K562 (cell line): ENCODE data around the gene C5orf22. TPM values are rescaled to one million over a fixed set of nuclear protein-coding genes. Genes with fewer than 3 reads are reported as not detected.

Experiments used
- ATAC-seq: fragments of 200-7000 bp; cut with Tn5 transposase; 3 replicates; pipeline ENCODE4 v1.9.1; 2020; ENCODE audit warnings: moderate library complexity
- BruUV-seq: library from RNA; stranded (reverse); fragments of 400-500 nt; replicated peaks from 2 replicates; lab custom pipeline; 2021; lab: Mats Ljungman, UMichigan
- CTCF ChIA-PET: fragments of 300-600 bp; formaldehyde crosslinking; extraction: SDS; loops from one replicate; lab custom pipeline; 2021; ENCODE audit warnings: low intra/inter-chr PET ratio; lab: Yijun Ruan, JAX
- POLR2A ChIA-PET: fragments of 300-600, 350-650 bp; sonication (Branson Sonifier 250); formaldehyde crosslinking; extraction: SDS; loops from one replicate; lab custom pipeline; 2021; ENCODE audit warnings: antibody characterized with exemption, inconsistent platforms; lab: Yijun Ruan, JAX
- DNase-seq, 4 experiments: peaks; one replicate each; pipeline versions ENCODE4 v3.0.0 to v3.0.0-alpha.2; 2011 to 2018; ENCODE audit warnings: low spot score in 3 of 4, mixed read lengths in 3 of 4; ENCODE audit errors: extremely low read depth in 1 of 4
- FAIRE-seq: peaks from 2 replicates; lab custom pipeline; 2011; peaks lifted over from hg19 to GRCh38; lab: Jason Lieb, UNC
- H2AFZ ChIP-seq: 2 replicates; pipeline ENCODE4 v1.6.0; 2011; ENCODE audit warnings: low read depth, low read length, control low read depth, inconsistent platforms
- H3K27ac ChIP-seq: fragments of 200-600 bp; 3 replicates; pipeline ENCODE4 v1.8.0; 2011; ENCODE audit warnings: low read depth, mild to moderate bottlenecking, control low read depth, inconsistent platforms, low read length, moderate library complexity, mixed read lengths; ENCODE audit errors: extremely low read depth
- H3K27me3 ChIP-seq, 2 experiments: fragments of 300-600 bp in 1 of 2; 2 replicates in 1 of 2; 3 replicates in 1 of 2; pipeline versions ENCODE4 v1.6.0 to v1.8.0; 2011; ENCODE audit warnings: inconsistent platforms in 2 of 2, low read length in 2 of 2, mild to moderate bottlenecking in 1 of 2, mixed read lengths in 1 of 2, moderate library complexity in 1 of 2; ENCODE audit not compliant: control insufficient read depth in 2 of 2, insufficient read depth in 2 of 2
- H3K36me3 ChIP-seq: fragments of 300-600 bp; 3 replicates; pipeline ENCODE4 v1.8.0; 2011; ENCODE audit warnings: mild to moderate bottlenecking, low read length, inconsistent platforms; ENCODE audit not compliant: control insufficient read depth, insufficient read depth
- H3K4me1 ChIP-seq, 2 experiments: fragments of 200-600 bp in 1 of 2; replicated peaks in 1 of 2; 2 replicates in 1 of 2; 3 replicates in 1 of 2; pipeline versions ENCODE4 v1.5.1 to v1.8.0; 2011; ENCODE audit warnings: inconsistent platforms in 2 of 2, low read length in 2 of 2, mild to moderate bottlenecking in 1 of 2, mixed read lengths in 1 of 2, moderate library complexity in 1 of 2; ENCODE audit not compliant: control insufficient read depth in 2 of 2, insufficient read depth in 2 of 2
- H3K4me2 ChIP-seq: 2 replicates; pipeline ENCODE4 v1.6.1; 2011; ENCODE audit warnings: low read length, control low read depth, inconsistent platforms, mixed read lengths; ENCODE audit not compliant: insufficient read depth
- H3K4me3 ChIP-seq: fragments of 200-600 bp; sonication (generic), shearing (Covaris generic); 2 replicates; pipeline ENCODE4 v1.5.1; 2016; ENCODE audit warnings: control low read depth, inconsistent platforms
- H3K79me2 ChIP-seq: fragments of 200-600 bp; 3 replicates; pipeline ENCODE4 v1.8.0; 2011; ENCODE audit warnings: low read length, inconsistent platforms; ENCODE audit not compliant: control insufficient read depth, insufficient read depth
- H3K9ac ChIP-seq, 2 experiments: 2 replicates each; pipeline versions ENCODE4 v1.6.0 to v1.6.1; 2011; ENCODE audit warnings: low read depth in 2 of 2, low read length in 2 of 2, control low read depth in 1 of 2, inconsistent platforms in 1 of 2, mild to moderate bottlenecking in 1 of 2, mixed read lengths in 1 of 2; ENCODE audit not compliant: insufficient read depth in 1 of 2
- H3K9me1 ChIP-seq: one replicate; pipeline ENCODE4 v1.6.0; 2011; ENCODE audit warnings: inconsistent platforms, mild to moderate bottlenecking, low read length, moderate library complexity; ENCODE audit not compliant: control insufficient read depth, insufficient read depth
- H3K9me3 ChIP-seq: replicated peaks from 2 replicates; pipeline ENCODE4 v1.5.1; 2011; ENCODE audit warnings: low read depth, low read length, inconsistent platforms; ENCODE audit not compliant: control insufficient read depth, insufficient read depth
- H4K20me1 ChIP-seq: replicated peaks from 2 replicates; pipeline ENCODE4 v1.6.1; 2011; ENCODE audit warnings: low read length, inconsistent platforms, mixed read lengths; ENCODE audit not compliant: control insufficient read depth, insufficient read depth
- ATF7 ChIP-seq: fragments of 450-650 bp; IDR thresholded peaks from 2 replicates; pipeline ENCODE4 v1.7.1; 2014; ENCODE audit warnings: mild to moderate bottlenecking, moderate library complexity
- CBX1 ChIP-seq: sonication (generic); IDR thresholded peaks from 2 replicates; pipeline ENCODE4 v1.6.1; 2016; ENCODE audit warnings: antibody characterized with exemption, low read depth, mild to moderate bottlenecking
- HMG20B ChIP-seq: fragments of 250-450 bp; sonication (Bioruptor Pico); IDR thresholded peaks from 2 replicates; pipeline ENCODE4 v1.5.0; 2021; ENCODE audit warnings: mild to moderate bottlenecking
- IFI16 ChIP-seq: fragments of 250-450 bp; sonication (Bioruptor Pico); IDR thresholded peaks from 2 replicates; pipeline ENCODE4 v2.1.2; 2022; ENCODE audit warnings: mild to moderate bottlenecking, inconsistent platforms
- IRF2 ChIP-seq: sonication (generic); formaldehyde crosslinking; IDR thresholded peaks from 2 replicates; pipeline ENCODE4 v1.8.1; 2022; ENCODE audit warnings: mild to moderate bottlenecking, missing genetic modification reagents
- JUN ChIP-seq, 2 experiments: sonication (generic) in 1 of 2; formaldehyde crosslinking in 1 of 2; IDR thresholded peaks; 2 replicates each; pipeline versions ENCODE4 v1.6.1 to v1.8.0; 2012 to 2022; ENCODE audit warnings: borderline replicate concordance in 2 of 2, mild to moderate bottlenecking in 2 of 2, improper control_type of control experiment in 1 of 2, low read depth in 1 of 2, low read length in 1 of 2, missing genetic modification reagents in 1 of 2
- KAT8 ChIP-seq: fragments of 450-650 bp; IDR thresholded peaks from 2 replicates; pipeline ENCODE4 v1.6.1; 2016; ENCODE audit warnings: low read depth, mild to moderate bottlenecking
- NFIC ChIP-seq: fragments of 450-650 bp; IDR thresholded peaks from 2 replicates; pipeline ENCODE4 v1.6.1; 2017; ENCODE audit warnings: mild to moderate bottlenecking, inconsistent platforms
- NR2C1 ChIP-seq, 2 experiments: fragments of 450-650 bp; IDR thresholded peaks; 2 replicates each; pipeline ENCODE4 v1.6.1; 2017; ENCODE audit warnings: mild to moderate bottlenecking in 2 of 2, antibody characterized with exemption in 1 of 2, inconsistent platforms in 1 of 2, missing compliant biosample characterization in 1 of 2, missing genetic modification characterization in 1 of 2
- PTRF ChIP-seq: fragments of 450-650 bp; IDR thresholded peaks from 2 replicates; pipeline ENCODE4 v1.6.1; 2016; ENCODE audit warnings: mild to moderate bottlenecking, missing genetic modification characterization, missing compliant biosample characterization
- RAD21 ChIP-seq, 2 experiments: fragments of 250-450 bp in 1 of 2; fragments of 450-650 bp in 1 of 2; sonication (Bioruptor Pico) in 1 of 2; formaldehyde crosslinking in 1 of 2; IDR thresholded peaks in 1 of 2; conservative IDR thresholded peaks in 1 of 2; 2 replicates each; pipeline versions ENCODE4 v1.4.0 to v1.8.0; 2020 to 2022; ENCODE audit warnings: mild to moderate bottlenecking in 2 of 2, moderate library complexity in 1 of 2
- STAT5A ChIP-seq: IDR thresholded peaks from 2 replicates; pipeline ENCODE4 v1.6.1; 2012; ENCODE audit warnings: low read length, inconsistent platforms, borderline replicate concordance
- TGIF2 ChIP-seq: sonication (generic); formaldehyde crosslinking; IDR thresholded peaks from 2 replicates; pipeline ENCODE4 v1.8.1; 2022; ENCODE audit warnings: mild to moderate bottlenecking, missing genetic modification reagents, moderate library complexity
- TSHZ1 ChIP-seq: fragments of 250-450 bp; sonication (Bioruptor Pico); IDR thresholded peaks from 2 replicates; pipeline ENCODE4 v1.4.0; 2020; ENCODE audit warnings: mild to moderate bottlenecking, moderate library complexity
- WGBS: fragments of 100-300 bp; shearing (Covaris generic); methylation state at CpG from one replicate; pipeline ENCODE4 v1.1.6; 2016; ENCODE audit warnings: low coverage, mixed read lengths; ENCODE audit not compliant: insufficient coverage; ENCODE audit errors: missing lambda C conversion rate; 5-methylcytosine and 5-hydroxymethylcytosine counted together
- in situ Hi-C: fragments of 300-500 bp; cut with MboI; formaldehyde crosslinking; loops from 4 replicates; pipeline ENCODE4 v1.15.0; 2018; ENCODE audit warnings: inconsistent platforms, mixed read lengths
- intact Hi-C: fragments of 100-400 bp; cut with micrococcal nuclease; formaldehyde crosslinking; loops from 2 replicates; pipeline ENCODE4 v1.14.2; 2022
- polyA plus RNA-seq, 8 experiments: library from polyadenylated mRNA; depleted of rRNA in 4 of 8; stranded (reverse) in 5 of 8; unstranded in 3 of 8; fragments of >200 nt; fragmentation: Nextera tagmentation in 2 of 8; fragmentation: Illumina TruSeq in 1 of 8; extraction: Ambion mirVana in 2 of 8; extraction: Trizol in 1 of 8; gene quantifications; 2 replicates each; pipeline versions ENCODE4 v1.2.1 to v1.2.3, GENCODE V29; 2011 to 2014; ENCODE audit warnings: inconsistent platforms in 1 of 8, missing spikeins in 1 of 8
- total RNA-seq, 7 experiments: library from RNA; depleted of rRNA in 6 of 7; stranded (reverse); fragments of >200 nt in 6 of 7; fragmentation: Illumina TruSeq in 2 of 7; extraction: Trizol in 2 of 7; gene quantifications; 2 replicates each; pipeline versions ENCODE4 v1.2.1 to v1.2.3, GENCODE V29; 2011 to 2021; ENCODE audit warnings: low replicate concordance in 1 of 7
- TF ChIP-seq, protein P1 (sequence below): fragments of 450-650 bp; IDR thresholded peaks from 2 replicates; pipeline ENCODE4 v1.6.1; 2018; ENCODE audit not compliant: partially characterized antibody
- TF ChIP-seq, protein P2 (sequence below): fragments of 250-450 bp; sonication (Bioruptor Pico); IDR thresholded peaks from 2 replicates; pipeline ENCODE4 v1.5.0; 2021

C5orf22 gene
- total and polyA plus RNA-seq, 9 of the 15 experiments (the other 6 are each of a cell fraction or from before 2014, with no cell fraction given) = 22.7 to 56.7 (median 39.3) TPM

DNA sequence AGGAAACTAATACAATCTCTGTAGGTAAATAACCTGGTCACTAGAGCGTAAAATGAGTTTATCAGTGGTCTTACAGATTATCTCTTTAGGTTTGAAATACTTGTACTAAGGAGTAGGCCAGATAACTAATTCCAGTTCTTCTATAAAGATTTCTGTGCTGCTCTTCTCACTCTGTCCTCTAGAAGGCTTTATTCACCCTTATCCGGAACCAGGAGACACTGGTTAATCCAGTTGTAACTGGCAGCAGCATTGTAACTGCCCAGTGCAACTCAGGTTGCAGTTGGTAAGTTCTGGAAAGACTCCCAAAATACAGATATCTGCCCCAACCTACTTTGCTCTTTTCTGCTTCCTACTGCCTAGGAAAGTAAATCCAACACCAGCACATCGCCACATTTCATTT lies 19.8 kb downstream of the C5orf22 start:
- Histone ChIP-seq H3K27ac (no peak overlapping the region), H3K36me3 (peaks cover 73% of the 10 kb centered on the region), H3K9ac (no peak overlapping the region), H3K4me1 (no peaks in the 10 kb centered on the region), H2AFZ (no peak overlapping the region), H3K4me3 (no peak overlapping the region), H3K79me2 (no peaks in the 10 kb centered on the region), H4K20me1 (no peaks in the 10 kb centered on the region), H3K4me2 (no peak overlapping the region), H3K9me3 (no peaks in the 10 kb centered on the region), H3K9me1 (no peaks in the 10 kb centered on the region), H3K27me3 (no peaks in the 10 kb centered on the region)
- POLR2A ChIA-PET = interaction anchor here (0.6 kb wide), 1 partner anchor 512 kb away, joined by 3 read pairs; no protein-coding TSS in a partner anchor
- no TSS peak for BruUV-seq
- no peak for TF ChIP-seq HMG20B
- no peak for TF ChIP-seq RAD21 (CRISPR knock-in tag; conservative IDR thresholded peaks at IDR 0.05 in 1 of 2, IDR thresholded peaks at IDR 0.05 in 1 of 2)
- TF ChIP-seq PTRF (tag) = no peak
- no peak for TF ChIP-seq NFIC
- no peak for TF ChIP-seq IFI16 (CRISPR knock-in tag)
- TF ChIP-seq, protein P1, sequence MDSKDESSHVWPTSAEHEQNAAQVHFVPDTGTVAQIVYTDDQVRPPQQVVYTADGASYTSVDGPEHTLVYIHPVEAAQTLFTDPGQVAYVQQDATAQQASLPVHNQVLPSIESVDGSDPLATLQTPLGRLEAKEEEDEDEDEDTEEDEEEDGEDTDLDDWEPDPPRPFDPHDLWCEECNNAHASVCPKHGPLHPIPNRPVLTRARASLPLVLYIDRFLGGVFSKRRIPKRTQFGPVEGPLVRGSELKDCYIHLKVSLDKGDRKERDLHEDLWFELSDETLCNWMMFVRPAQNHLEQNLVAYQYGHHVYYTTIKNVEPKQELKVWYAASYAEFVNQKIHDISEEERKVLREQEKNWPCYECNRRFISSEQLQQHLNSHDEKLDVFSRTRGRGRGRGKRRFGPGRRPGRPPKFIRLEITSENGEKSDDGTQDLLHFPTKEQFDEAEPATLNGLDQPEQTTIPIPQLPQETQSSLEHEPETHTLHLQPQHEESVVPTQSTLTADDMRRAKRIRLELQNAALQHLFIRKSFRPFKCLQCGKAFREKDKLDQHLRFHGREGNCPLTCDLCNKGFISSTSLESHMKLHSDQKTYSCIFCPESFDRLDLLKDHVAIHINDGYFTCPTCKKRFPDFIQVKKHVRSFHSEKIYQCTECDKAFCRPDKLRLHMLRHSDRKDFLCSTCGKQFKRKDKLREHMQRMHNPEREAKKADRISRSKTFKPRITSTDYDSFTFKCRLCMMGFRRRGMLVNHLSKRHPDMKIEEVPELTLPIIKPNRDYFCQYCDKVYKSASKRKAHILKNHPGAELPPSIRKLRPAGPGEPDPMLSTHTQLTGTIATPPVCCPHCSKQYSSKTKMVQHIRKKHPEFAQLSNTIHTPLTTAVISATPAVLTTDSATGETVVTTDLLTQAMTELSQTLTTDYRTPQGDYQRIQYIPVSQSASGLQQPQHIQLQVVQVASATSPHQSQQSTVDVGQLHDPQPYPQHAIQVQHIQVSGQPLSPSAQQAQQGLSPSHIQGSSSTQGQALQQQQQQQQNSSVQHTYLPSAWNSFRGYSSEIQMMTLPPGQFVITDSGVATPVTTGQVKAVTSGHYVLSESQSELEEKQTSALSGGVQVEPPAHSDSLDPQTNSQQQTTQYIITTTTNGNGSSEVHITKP = no peak
- TF ChIP-seq IRF2 (CRISPR knock-in tag) = no peak
- no peak for TF ChIP-seq NR2C1 (IDR thresholded peaks at IDR 0.05)
- no peak for TF ChIP-seq NR2C1 (tag; IDR thresholded peaks at IDR 0.05)
- no peak for TF ChIP-seq TGIF2
- no peak for TF ChIP-seq STAT5A
- TF ChIP-seq, protein P2, sequence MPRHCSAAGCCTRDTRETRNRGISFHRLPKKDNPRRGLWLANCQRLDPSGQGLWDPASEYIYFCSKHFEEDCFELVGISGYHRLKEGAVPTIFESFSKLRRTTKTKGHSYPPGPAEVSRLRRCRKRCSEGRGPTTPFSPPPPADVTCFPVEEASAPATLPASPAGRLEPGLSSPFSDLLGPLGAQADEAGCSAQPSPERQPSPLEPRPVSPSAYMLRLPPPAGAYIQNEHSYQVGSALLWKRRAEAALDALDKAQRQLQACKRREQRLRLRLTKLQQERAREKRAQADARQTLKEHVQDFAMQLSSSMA (CRISPR knock-in tag) = no peak
- TF ChIP-seq ATF7 = no peak
- TF ChIP-seq JUN (IDR thresholded peaks at IDR 0.05; ENCODE audit: borderline replicate concordance, low read depth, low read length) = no peak
- TF ChIP-seq JUN (CRISPR knock-in tag; IDR thresholded peaks at IDR 0.05; ENCODE audit: borderline replicate concordance) = no peak
- TF ChIP-seq CBX1 = no peak
- TF ChIP-seq TSHZ1 = no peak
- no peak for TF ChIP-seq KAT8
- intact Hi-C loops = no loop called here
- CTCF ChIA-PET = no interaction called here
- no peak for FAIRE-seq
- ATAC-seq = no peak; the same call in 2 of the 3 replicates
- no peak for DNase-seq
- in situ Hi-C loops = no loop called here
- WGBS = 89% methylated on average over 3 of the region's 3 CpGs
